ENCODE data around the gene PDRG1.
"Not testable (repeated sequence)": the region's sequence is repeated elsewhere in the genome, so short reads cannot be mapped to it uniquely, and the experiment has no call there.

DNA sequence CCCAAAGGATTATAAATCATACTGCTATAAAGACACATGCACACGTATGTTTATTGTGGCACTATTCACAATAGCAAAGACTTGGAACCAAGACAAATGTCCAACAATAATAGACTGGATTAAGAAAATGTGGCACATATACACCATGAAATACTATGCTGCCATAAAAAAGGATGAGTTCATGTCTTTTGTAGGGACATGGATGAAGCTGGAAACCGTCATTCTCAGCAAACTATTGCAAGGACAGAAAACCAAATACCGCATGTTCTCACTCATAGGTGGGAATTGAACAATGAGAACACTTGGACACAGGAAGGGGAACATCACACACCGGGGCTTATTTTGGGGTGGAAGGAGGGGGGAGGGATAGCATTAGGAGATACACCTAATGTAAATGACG is 30.4 kb downstream of the PDRG1 start:
- TF ChIP-seq, protein P1, sequence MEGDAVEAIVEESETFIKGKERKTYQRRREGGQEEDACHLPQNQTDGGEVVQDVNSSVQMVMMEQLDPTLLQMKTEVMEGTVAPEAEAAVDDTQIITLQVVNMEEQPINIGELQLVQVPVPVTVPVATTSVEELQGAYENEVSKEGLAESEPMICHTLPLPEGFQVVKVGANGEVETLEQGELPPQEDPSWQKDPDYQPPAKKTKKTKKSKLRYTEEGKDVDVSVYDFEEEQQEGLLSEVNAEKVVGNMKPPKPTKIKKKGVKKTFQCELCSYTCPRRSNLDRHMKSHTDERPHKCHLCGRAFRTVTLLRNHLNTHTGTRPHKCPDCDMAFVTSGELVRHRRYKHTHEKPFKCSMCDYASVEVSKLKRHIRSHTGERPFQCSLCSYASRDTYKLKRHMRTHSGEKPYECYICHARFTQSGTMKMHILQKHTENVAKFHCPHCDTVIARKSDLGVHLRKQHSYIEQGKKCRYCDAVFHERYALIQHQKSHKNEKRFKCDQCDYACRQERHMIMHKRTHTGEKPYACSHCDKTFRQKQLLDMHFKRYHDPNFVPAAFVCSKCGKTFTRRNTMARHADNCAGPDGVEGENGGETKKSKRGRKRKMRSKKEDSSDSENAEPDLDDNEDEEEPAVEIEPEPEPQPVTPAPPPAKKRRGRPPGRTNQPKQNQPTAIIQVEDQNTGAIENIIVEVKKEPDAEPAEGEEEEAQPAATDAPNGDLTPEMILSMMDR (IDR thresholded peaks at IDR 0.05; ENCODE audit: low read depth, low read length), result not testable (repeated sequence)
- TF ChIP-seq POLR2A (IDR thresholded peaks at IDR 0.05; ENCODE audit: extremely low read depth, insufficient read length), result not testable (repeated sequence)
